Head of caudate nucleus (tissue), 42 donors: Measurements from ENCODE around the gene BUD23.

Source experiments
- DNase-seq, 42 donors: peaks; one replicate each; pipeline versions ENCODE4 v3.0.0 to v3.0.0-alpha.2; 2020 to 2021; ENCODE audit warnings: mixed read lengths in 7 of 42
- intact Hi-C: fragments of 100-400 bp; cut with DNase I; formaldehyde crosslinking; loops from one replicate; pipeline ENCODE4 v1.15.0; 2022

Gene BUD23

GRCh38 chr7:73734619-73735527, 51.5 kb downstream of the BUD23 start:
- DNase-seq, result peak in 35 of 42 donors; percentile 13 to 78 (median 50)
- intact Hi-C loops, result loop anchor here (5.0 kb wide), 1 partner anchor 107 kb away; the partner anchor contains the start of gene METTL27

- DNase-seq, result no peak
- intact Hi-C loops, result loop anchor here (5.0 kb wide), 1 partner anchor 107 kb away; the partner anchor contains the start of gene METTL27
These were observed 52.1 kb downstream of the BUD23 start for GRCh38 chr7:73735528-73735905.

- DNase-seq, result no peak
- intact Hi-C loops, result loop anchor here (5.0 kb wide), 1 partner anchor 105 kb away; the partner anchor contains the start of gene METTL27
These were observed 53.5 kb downstream of the BUD23 start for GRCh38 chr7:73736885-73737284.

- intact Hi-C loops, result loop anchor here (5.0 kb wide), 1 partner anchor 105 kb away; the partner anchor contains the start of gene METTL27
- DNase-seq, result no peak
These were observed 54.3 kb downstream of the BUD23 start for GRCh38 chr7:73737491-73738219.

- intact Hi-C loops, result loop anchor here (5.0 kb wide), 1 partner anchor 104 kb away; the partner anchor contains the start of gene METTL27
- DNase-seq, result peak in 39 of 42 donors; percentile 19 to 80 (median 51)
These were observed 54.8 kb downstream of the BUD23 start for GRCh38 chr7:73738220-73738611.

GRCh38 chr7:73738612-73739386, 55.4 kb downstream of the BUD23 start, which contains the start of gene ABHD11:
ABHD11 (minus strand) TSS chr7:73738802; CDS start chr7:73738770, 32 bp downstream.
- DNase-seq, result peak; percentile 98 to 100 (median 99)
- intact Hi-C loops, result loop anchor here (5.0 kb wide), 1 partner anchor 104 kb away; the partner anchor contains the start of gene METTL27

- intact Hi-C loops, result loop anchor here (5.0 kb wide), 1 partner anchor 103 kb away; the partner anchor contains the start of gene METTL27
- peak in 13 of 42 donors; percentile 4 to 50 (median 36) for DNase-seq
These were observed 56.0 kb downstream of the BUD23 start for GRCh38 chr7:73739387-73739767.

- intact Hi-C loops, result no loop called here
- no peak for DNase-seq
These were observed 56.8 kb downstream of the BUD23 start for GRCh38 chr7:73740212-73740611.

- DNase-seq, result no peak
- intact Hi-C loops, result no loop called here
These were observed 57.4 kb downstream of the BUD23 start for GRCh38 chr7:73740771-73741170.

GRCh38 chr7:73741600-73741999, 58.2 kb downstream of the BUD23 start:
- DNase-seq, result no peak

GRCh38 chr7:73742338-73742752, 58.9 kb downstream of the BUD23 start:
- intact Hi-C loops, result no loop called here
- DNase-seq, result no peak

More at GRCh38 chr7:73741600-73741999, 58.2 kb downstream of the BUD23 start:
- intact Hi-C loops, result no loop called here

GRCh38 chr7:73742753-73743641, 59.6 kb downstream of the BUD23 start:
- peak in 23 of 42 donors; percentile 14 to 70 (median 47) for DNase-seq
- intact Hi-C loops, result no loop called here

- DNase-seq, result no peak
- intact Hi-C loops, result no loop called here
These were observed 63.0 kb downstream of the BUD23 start for GRCh38 chr7:73746378-73746777.
